WTC11 (cell line): ENCODE measurements around the gene RBM47. TPM values are rescaled to one million over a fixed set of nuclear protein-coding genes. Genes with fewer than 3 reads are reported as not detected.

Experiments used
- ATAC-seq: fragments of 200-7000 bp; cut with Tn5 transposase; 2 replicates; pipeline ENCODE4 v1.10.0; 2021; ENCODE audit warnings: mild to moderate bottlenecking, moderate library complexity
- CTCF ChIA-PET: fragments of 300-600 bp; sonication (Branson Sonifier 250); formaldehyde crosslinking; loops from one replicate; lab custom pipeline; 2021; ENCODE audit warnings: antibody characterized with exemption; lab: Charles Lee
- POLR2A ChIA-PET: fragments of 350-600 bp; sonication (Branson Sonifier 250); formaldehyde crosslinking; loops from one replicate; lab custom pipeline; 2021; ENCODE audit warnings: antibody characterized with exemption; lab: Charles Lee
- DNase-seq: peaks from one replicate; pipeline ENCODE4 v3.0.0; 2021; ENCODE audit warnings: low spot score
- H3K27ac Mint-ChIP-seq: 2 replicates; pipeline ENCODE4 v1.8.0; 2021; ENCODE audit warnings: mixed read lengths
- H3K27me3 Mint-ChIP-seq: 2 replicates; pipeline ENCODE4 v1.8.0; 2021; ENCODE audit warnings: low read depth, mild to moderate bottlenecking, moderate library complexity, mixed read lengths
- H3K36me3 Mint-ChIP-seq: 2 replicates; pipeline ENCODE4 v1.8.0; 2021; ENCODE audit warnings: mixed read lengths
- H3K4me1 Mint-ChIP-seq: 2 replicates; pipeline ENCODE4 v1.8.0; 2022; ENCODE audit warnings: mixed read lengths
- H3K4me3 Mint-ChIP-seq: 2 replicates; pipeline ENCODE4 v1.8.0; 2021; ENCODE audit warnings: mild to moderate bottlenecking, moderate library complexity, mixed read lengths
- H3K9me3 Mint-ChIP-seq: 2 replicates; pipeline ENCODE4 v1.8.0; 2021; ENCODE audit warnings: mixed read lengths
- AR ChIP-seq: fragments of 250-450 bp; sonication (Bioruptor Pico); IDR thresholded peaks from 2 replicates; pipeline ENCODE4 v1.9.0; 2021; ENCODE audit warnings: mild to moderate bottlenecking
- CDX4 ChIP-seq: fragments of 250-450 bp; sonication (Bioruptor Pico); IDR thresholded peaks from 2 replicates; pipeline ENCODE4 v1.9.0; 2021; ENCODE audit warnings: moderate library complexity, mild to moderate bottlenecking, inconsistent platforms, borderline replicate concordance
- E2F5 ChIP-seq: sonication (generic); formaldehyde crosslinking; IDR thresholded peaks from 2 replicates; pipeline ENCODE4 v1.8.1; 2022; ENCODE audit warnings: mild to moderate bottlenecking, moderate library complexity, missing genetic modification reagents
- GABPB1 ChIP-seq: sonication (generic); formaldehyde crosslinking; IDR thresholded peaks from 2 replicates; pipeline ENCODE4 v1.8.1; 2023; ENCODE audit warnings: mild to moderate bottlenecking, missing genetic modification reagents
- JUN ChIP-seq: sonication (generic); formaldehyde crosslinking; IDR thresholded peaks from 2 replicates; pipeline ENCODE4 v1.8.0; 2023; ENCODE audit warnings: mild to moderate bottlenecking, missing genetic modification reagents
- MYBL2 ChIP-seq: sonication (generic); formaldehyde crosslinking; IDR thresholded peaks from 2 replicates; pipeline ENCODE4 v1.8.1; 2023; ENCODE audit warnings: mild to moderate bottlenecking, moderate library complexity, missing genetic modification reagents
- RELA ChIP-seq: sonication (generic); formaldehyde crosslinking; IDR thresholded peaks from 2 replicates; pipeline ENCODE4 v1.8.1; 2022; ENCODE audit warnings: missing genetic modification reagents, mild to moderate bottlenecking, borderline replicate concordance
- RORB ChIP-seq: fragments of 250-450 bp; sonication (Bioruptor Pico); IDR thresholded peaks from 2 replicates; pipeline ENCODE4 v1.9.0; 2021; ENCODE audit warnings: mild to moderate bottlenecking
- TP53 ChIP-seq: sonication (generic); formaldehyde crosslinking; IDR thresholded peaks from 2 replicates; pipeline ENCODE4 v1.8.1; 2023; ENCODE audit warnings: mild to moderate bottlenecking, missing genetic modification reagents
- ZNF232 ChIP-seq: sonication (generic); formaldehyde crosslinking; IDR thresholded peaks from 2 replicates; pipeline ENCODE4 v1.8.0; 2022; ENCODE audit warnings: mild to moderate bottlenecking, missing genetic modification reagents
- ZNF281 ChIP-seq: sonication (generic); formaldehyde crosslinking; IDR thresholded peaks from 2 replicates; pipeline ENCODE4 v1.8.0; 2023; ENCODE audit warnings: mild to moderate bottlenecking, missing genetic modification reagents
- ZNF396 ChIP-seq: fragments of 250-450 bp; sonication (Bioruptor Pico); IDR thresholded peaks from 2 replicates; pipeline ENCODE4 v1.8.0; 2021; ENCODE audit warnings: mild to moderate bottlenecking, moderate library complexity, borderline replicate concordance
- ZNF423 ChIP-seq: fragments of 250-450 bp; sonication (Bioruptor Pico); IDR thresholded peaks from 2 replicates; pipeline ENCODE4 v2.1.2; 2022; ENCODE audit warnings: mild to moderate bottlenecking, moderate library complexity
- total RNA-seq: library from RNA; stranded (reverse); gene quantifications from 3 replicates; pipeline ENCODE4 v1.2.3, GENCODE V29; 2021
- TF ChIP-seq, protein P1 (sequence below): sonication (generic); formaldehyde crosslinking; IDR thresholded peaks from 2 replicates; pipeline ENCODE4 v1.8.0; 2023; ENCODE audit warnings: missing genetic modification reagents, mild to moderate bottlenecking, borderline replicate concordance
- TF ChIP-seq, protein P2 (sequence below): fragments of 250-450 bp; sonication (Bioruptor Pico); IDR thresholded peaks from 2 replicates; pipeline ENCODE4 v1.9.0; 2021; ENCODE audit warnings: mild to moderate bottlenecking
- TF ChIP-seq, protein P3 (sequence below): sonication (generic); formaldehyde crosslinking; IDR thresholded peaks from 2 replicates; pipeline ENCODE4 v1.8.0; 2022; ENCODE audit warnings: mild to moderate bottlenecking, missing genetic modification reagents

Gene RBM47
- total RNA-seq, 1 experiment from 2014 or later: 97.9 TPM

GRCh38 chr4:40531636-40532023 is 98.0 kb downstream of the RBM47 start (continued):
- TF ChIP-seq ZNF423 (CRISPR knock-in tag): no peak
- TF ChIP-seq AR (CRISPR knock-in tag): no peak
- TF ChIP-seq MYBL2 (CRISPR knock-in tag): no peak
- no peak for TF ChIP-seq RORB (CRISPR knock-in tag)

DNA sequence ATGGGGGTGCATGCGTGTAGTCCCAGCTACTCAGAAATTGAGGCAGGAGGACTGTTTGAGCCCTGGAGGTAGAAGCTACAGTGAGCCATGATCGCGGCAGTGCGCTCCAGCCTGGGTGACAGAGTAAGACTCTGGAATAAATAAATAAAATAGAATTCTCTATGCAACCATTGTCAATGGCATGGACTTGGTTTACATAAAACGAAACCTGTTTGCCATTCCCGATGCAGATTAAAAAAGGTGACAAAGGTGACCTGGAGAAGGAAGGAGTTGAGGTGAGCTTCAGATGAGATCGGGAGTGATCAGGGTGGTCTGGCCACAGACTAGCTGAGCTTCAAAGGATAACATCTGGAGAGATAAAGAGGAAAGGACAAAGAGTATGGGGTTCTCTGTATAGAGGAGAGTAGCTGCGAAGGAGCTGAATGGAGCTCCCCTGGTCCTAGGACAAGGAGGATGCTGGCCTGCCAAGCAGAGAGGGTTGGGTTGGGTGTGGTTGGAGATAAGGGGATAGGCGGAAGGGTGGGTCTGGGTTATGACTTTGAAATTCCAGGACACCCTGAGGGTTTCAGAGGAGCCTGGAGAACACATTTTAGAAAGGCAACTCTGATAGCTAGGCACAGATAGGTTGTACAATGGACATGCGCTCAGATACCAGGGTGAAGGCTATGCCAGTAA is 98.6 kb downstream of the RBM47 start:
- Mint-ChIP-seq H3K4me3 (no peak overlapping the region), H3K27ac (no peak overlapping the region), H3K36me3 (peaks cover 22% of the 10 kb centered on the region), H3K27me3 (no peaks in the 10 kb centered on the region), H3K9me3 (no peaks in the 10 kb centered on the region), H3K4me1 (peaks cover 7% of the 10 kb centered on the region)
- CTCF ChIA-PET: no interaction called here
- POLR2A ChIA-PET: no interaction called here
- TF ChIP-seq, protein P1, sequence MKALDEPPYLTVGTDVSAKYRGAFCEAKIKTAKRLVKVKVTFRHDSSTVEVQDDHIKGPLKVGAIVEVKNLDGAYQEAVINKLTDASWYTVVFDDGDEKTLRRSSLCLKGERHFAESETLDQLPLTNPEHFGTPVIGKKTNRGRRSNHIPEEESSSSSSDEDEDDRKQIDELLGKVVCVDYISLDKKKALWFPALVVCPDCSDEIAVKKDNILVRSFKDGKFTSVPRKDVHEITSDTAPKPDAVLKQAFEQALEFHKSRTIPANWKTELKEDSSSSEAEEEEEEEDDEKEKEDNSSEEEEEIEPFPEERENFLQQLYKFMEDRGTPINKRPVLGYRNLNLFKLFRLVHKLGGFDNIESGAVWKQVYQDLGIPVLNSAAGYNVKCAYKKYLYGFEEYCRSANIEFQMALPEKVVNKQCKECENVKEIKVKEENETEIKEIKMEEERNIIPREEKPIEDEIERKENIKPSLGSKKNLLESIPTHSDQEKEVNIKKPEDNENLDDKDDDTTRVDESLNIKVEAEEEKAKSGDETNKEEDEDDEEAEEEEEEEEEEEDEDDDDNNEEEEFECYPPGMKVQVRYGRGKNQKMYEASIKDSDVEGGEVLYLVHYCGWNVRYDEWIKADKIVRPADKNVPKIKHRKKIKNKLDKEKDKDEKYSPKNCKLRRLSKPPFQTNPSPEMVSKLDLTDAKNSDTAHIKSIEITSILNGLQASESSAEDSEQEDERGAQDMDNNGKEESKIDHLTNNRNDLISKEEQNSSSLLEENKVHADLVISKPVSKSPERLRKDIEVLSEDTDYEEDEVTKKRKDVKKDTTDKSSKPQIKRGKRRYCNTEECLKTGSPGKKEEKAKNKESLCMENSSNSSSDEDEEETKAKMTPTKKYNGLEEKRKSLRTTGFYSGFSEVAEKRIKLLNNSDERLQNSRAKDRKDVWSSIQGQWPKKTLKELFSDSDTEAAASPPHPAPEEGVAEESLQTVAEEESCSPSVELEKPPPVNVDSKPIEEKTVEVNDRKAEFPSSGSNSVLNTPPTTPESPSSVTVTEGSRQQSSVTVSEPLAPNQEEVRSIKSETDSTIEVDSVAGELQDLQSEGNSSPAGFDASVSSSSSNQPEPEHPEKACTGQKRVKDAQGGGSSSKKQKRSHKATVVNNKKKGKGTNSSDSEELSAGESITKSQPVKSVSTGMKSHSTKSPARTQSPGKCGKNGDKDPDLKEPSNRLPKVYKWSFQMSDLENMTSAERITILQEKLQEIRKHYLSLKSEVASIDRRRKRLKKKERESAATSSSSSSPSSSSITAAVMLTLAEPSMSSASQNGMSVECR: no peak
- TF ChIP-seq, protein P2, sequence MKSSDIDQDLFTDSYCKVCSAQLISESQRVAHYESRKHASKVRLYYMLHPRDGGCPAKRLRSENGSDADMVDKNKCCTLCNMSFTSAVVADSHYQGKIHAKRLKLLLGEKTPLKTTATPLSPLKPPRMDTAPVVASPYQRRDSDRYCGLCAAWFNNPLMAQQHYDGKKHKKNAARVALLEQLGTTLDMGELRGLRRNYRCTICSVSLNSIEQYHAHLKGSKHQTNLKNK (CRISPR knock-in tag): no peak
- TF ChIP-seq TP53 (CRISPR knock-in tag) (no peak), ZNF232 (CRISPR knock-in tag) (no peak), GABPB1 (CRISPR knock-in tag) (no peak), RELA (no peak), E2F5 (CRISPR knock-in tag) (no peak)
- TF ChIP-seq, protein P3, sequence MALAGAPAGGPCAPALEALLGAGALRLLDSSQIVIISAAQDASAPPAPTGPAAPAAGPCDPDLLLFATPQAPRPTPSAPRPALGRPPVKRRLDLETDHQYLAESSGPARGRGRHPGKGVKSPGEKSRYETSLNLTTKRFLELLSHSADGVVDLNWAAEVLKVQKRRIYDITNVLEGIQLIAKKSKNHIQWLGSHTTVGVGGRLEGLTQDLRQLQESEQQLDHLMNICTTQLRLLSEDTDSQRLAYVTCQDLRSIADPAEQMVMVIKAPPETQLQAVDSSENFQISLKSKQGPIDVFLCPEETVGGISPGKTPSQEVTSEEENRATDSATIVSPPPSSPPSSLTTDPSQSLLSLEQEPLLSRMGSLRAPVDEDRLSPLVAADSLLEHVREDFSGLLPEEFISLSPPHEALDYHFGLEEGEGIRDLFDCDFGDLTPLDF: no peak
- ATAC-seq: no peak
- DNase-seq: no peak

DNA sequence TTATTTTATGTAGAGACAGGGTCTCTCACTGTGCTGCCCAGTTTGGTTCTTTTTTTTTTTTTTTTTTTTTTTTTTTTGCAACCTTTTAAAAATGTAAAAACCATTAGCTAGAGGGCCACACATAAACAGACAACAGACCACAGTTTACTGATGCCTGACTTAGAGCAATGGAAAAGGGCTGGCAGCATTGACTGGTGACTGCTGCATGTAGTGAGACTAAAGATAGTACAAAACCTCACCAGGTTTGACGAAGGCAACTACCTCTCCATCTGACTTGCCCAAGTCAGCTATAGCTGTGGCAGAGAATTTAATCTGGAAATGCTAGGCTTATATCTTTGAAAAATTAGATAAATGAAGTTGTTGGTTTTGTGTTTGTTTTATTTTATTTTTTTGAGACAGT is 102.9 kb downstream of the RBM47 start:
- DNase-seq (no peak), ATAC-seq (no peak)
- Mint-ChIP-seq H3K9me3 (no peaks in the 10 kb centered on the region), H3K4me3 (no peak overlapping the region), H3K27ac (peak overlapping the region; percentile 27; the same call in 1 of the 2 replicates), H3K4me1 (peaks cover 26% of the 10 kb centered on the region), H3K27me3 (no peaks in the 10 kb centered on the region), H3K36me3 (peaks cover 20% of the 10 kb centered on the region)
- ChIA-PET POLR2A (interaction anchor here (1.5 kb wide), 1 partner anchor 10 kb away, joined by 3 read pairs; no protein-coding TSS in a partner anchor), CTCF (interaction anchor here (0.6 kb wide), 1 partner anchor 339 kb away, joined by 4 read pairs; no protein-coding TSS in a partner anchor)
- TF ChIP-seq JUN (CRISPR knock-in tag) (no peak), CDX4 (CRISPR knock-in tag) (no peak), ZNF396 (CRISPR knock-in tag) (no peak), ZNF281 (CRISPR knock-in tag) (no peak)
